DMS114 treated with DMSO at 0.1 percent for 48 hours (cell line): ENCODE measurements around the gene TDRD12.
"Not testable (repeated sequence)": the region's sequence is repeated elsewhere in the genome, so short reads cannot be mapped to it uniquely, and the experiment has no call there.

Experiments
- DNase-seq: peaks from one replicate; lab custom pipeline; 2025; ENCODE audit not compliant: unreplicated experiment; lab: John Stamatoyannopoulos, UW

TDRD12 gene

GRCh38 chr19:32691952-32692726 lies 27.4 kb upstream of the TDRD12 start:
- no peak for DNase-seq

- no peak for DNase-seq
These were observed 26.9 kb upstream of the TDRD12 start for GRCh38 chr19:32692727-32693061.

- DNase-seq: not testable (repeated sequence)
These were observed 26.1 kb upstream of the TDRD12 start for GRCh38 chr19:32693151-32694108.

GRCh38 chr19:32694316-32694715 lies 25.3 kb upstream of the TDRD12 start:
- not testable (repeated sequence) for DNase-seq

- DNase-seq: not testable (repeated sequence)
These were observed 24.7 kb upstream of the TDRD12 start for GRCh38 chr19:32694851-32695250.

- not testable (repeated sequence) for DNase-seq
These were observed 24.1 kb upstream of the TDRD12 start for GRCh38 chr19:32695506-32695905.

GRCh38 chr19:32696771-32697170 lies 22.8 kb upstream of the TDRD12 start:
- not testable (repeated sequence) for DNase-seq

GRCh38 chr19:32700129-32700528 lies 19.4 kb upstream of the TDRD12 start:
- DNase-seq: not testable (repeated sequence)

GRCh38 chr19:32702010-32702409 lies 17.6 kb upstream of the TDRD12 start:
- DNase-seq: no peak

- DNase-seq: not testable (repeated sequence)
These were observed 15.6 kb upstream of the TDRD12 start for GRCh38 chr19:32704006-32704405.

- DNase-seq: no peak
These were observed 11.1 kb upstream of the TDRD12 start for GRCh38 chr19:32708457-32708856.

- no peak for DNase-seq
These were observed 10.5 kb upstream of the TDRD12 start for GRCh38 chr19:32709032-32709431.

- no peak for DNase-seq
These were observed 7.8 kb upstream of the TDRD12 start for GRCh38 chr19:32711747-32712146.

- DNase-seq: not testable (repeated sequence)
These were observed 3.4 kb upstream of the TDRD12 start for GRCh38 chr19:32716203-32716602.

GRCh38 chr19:32717496-32717895 lies 2.1 kb upstream of the TDRD12 start:
- DNase-seq: no peak

GRCh38 chr19:32718286-32718685 lies 1.3 kb upstream of the TDRD12 start:
- no peak for DNase-seq

- DNase-seq: no peak
These were observed 809 bp downstream of the TDRD12 start for GRCh38 chr19:32720216-32720935.

GRCh38 chr19:32720936-32721250 lies 1.3 kb downstream of the TDRD12 start:
- no peak for DNase-seq

- no peak for DNase-seq
These were observed 16.4 kb downstream of the TDRD12 start for GRCh38 chr19:32735936-32736335.

- DNase-seq: no peak
These were observed 23.5 kb downstream of the TDRD12 start for GRCh38 chr19:32743021-32743420.

GRCh38 chr19:32743447-32743846 lies 23.9 kb downstream of the TDRD12 start:
- DNase-seq: no peak
